ENCODE measurements around the gene SLC30A7.
A peak's percentile ranks its signal among the peaks of the same experiment; 100 is the strongest.
"Not testable (repeated sequence)": the region's sequence is repeated elsewhere in the genome, so short reads cannot be mapped to it uniquely, and the experiment has no call there.

SLC30A7 gene

DNA sequence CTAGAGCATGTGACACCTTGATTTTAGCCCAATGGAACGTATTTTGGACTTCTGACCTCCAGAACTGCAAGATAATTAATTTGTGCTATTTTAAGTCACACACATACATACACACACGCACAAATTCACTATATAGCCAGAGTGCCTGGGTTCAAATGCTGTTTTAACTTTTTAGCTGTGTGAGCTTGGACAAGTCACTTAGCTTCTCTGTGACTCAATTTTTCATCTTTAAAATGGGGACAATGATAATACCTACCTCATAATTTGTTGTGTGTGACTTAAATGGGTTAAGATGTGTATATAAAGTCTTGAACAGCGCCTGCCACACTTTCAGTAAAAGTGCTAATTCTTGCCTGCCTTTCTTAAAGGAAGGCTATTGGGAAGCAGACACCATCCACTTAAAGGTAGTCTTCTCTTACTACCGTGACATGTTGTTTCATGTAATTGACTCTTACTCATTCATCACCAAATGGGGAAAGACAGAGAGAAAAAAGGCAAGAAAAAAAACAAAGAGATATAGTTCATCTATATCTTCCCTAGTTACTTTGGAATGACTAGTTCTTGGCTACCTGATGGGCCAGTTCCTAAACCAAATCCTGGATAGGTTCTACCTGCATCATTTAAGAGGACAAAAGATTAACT lies 56.3 kb downstream of the SLC30A7 start:
- no peak overlapping the region for H3K27ac Mint-ChIP-seq
- peaks cover 63% of the 10 kb centered on the region for H3K4me1 Mint-ChIP-seq
- no peak for DNase-seq
- H3K4me3 Mint-ChIP-seq = no peak overlapping the region
- H3K36me3 Mint-ChIP-seq = peaks cover 79% of the 10 kb centered on the region
- CTCF ChIA-PET = no interaction called here
- no peaks in the 10 kb centered on the region for H3K27me3 Mint-ChIP-seq
- peaks cover 53% of the 10 kb centered on the region for H3K9me3 Mint-ChIP-seq

DNA sequence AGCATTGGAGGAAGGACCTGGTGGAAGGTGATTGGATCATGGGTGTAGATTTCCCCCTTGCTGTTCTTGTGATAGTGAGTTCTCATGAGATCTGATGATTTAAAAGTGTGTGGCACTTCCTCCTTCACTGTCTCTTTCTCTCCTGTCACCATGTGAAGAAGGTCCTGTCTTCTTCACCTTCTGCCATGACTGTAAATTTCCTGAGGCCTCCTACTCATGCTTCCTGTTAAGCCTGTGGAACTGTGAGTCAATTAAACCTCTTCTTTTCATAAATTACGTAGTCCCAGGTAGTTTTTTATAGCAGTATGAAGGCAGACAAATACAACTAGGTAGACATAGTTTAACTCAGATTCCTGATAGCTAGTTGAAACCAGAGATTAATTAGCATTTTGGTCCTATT lies 57.1 kb downstream of the SLC30A7 start:
- peaks cover 56% of the 10 kb centered on the region for H3K4me1 Mint-ChIP-seq
- DNase-seq, H3K4me3 Mint-ChIP-seq, H3K27me3 Mint-ChIP-seq: not testable (repeated sequence)
- CTCF ChIA-PET = interaction anchor here (0.7 kb wide), 1 partner anchor 24 kb away, joined by 3 read pairs; no protein-coding TSS in a partner anchor
- H3K36me3 Mint-ChIP-seq = peaks cover 79% of the 10 kb centered on the region
- peak overlapping the region; percentile 3 for H3K27ac Mint-ChIP-seq
- H3K9me3 Mint-ChIP-seq = peaks cover 46% of the 10 kb centered on the region

GRCh38 chr1:100953960-100954730 lies 58.3 kb downstream of the SLC30A7 start:
- Mint-ChIP-seq H3K27me3 (no peaks in the 10 kb centered on the region), H3K36me3 (peaks cover 75% of the 10 kb centered on the region), H3K27ac (no peak overlapping the region), H3K9me3 (peaks cover 34% of the 10 kb centered on the region), H3K4me1 (peaks cover 47% of the 10 kb centered on the region), H3K4me3 (no peak overlapping the region)
- CTCF ChIA-PET = no interaction called here
- no peak for DNase-seq

- Mint-ChIP-seq H3K27ac (no peak overlapping the region), H3K4me3 (no peak overlapping the region), H3K4me1 (peaks cover 41% of the 10 kb centered on the region), H3K36me3 (peaks cover 72% of the 10 kb centered on the region), H3K27me3 (no peaks in the 10 kb centered on the region), H3K9me3 (peaks cover 29% of the 10 kb centered on the region)
- no peak for DNase-seq
- CTCF ChIA-PET = no interaction called here
These were observed 59.4 kb downstream of the SLC30A7 start for GRCh38 chr1:100955322-100955721.

DNA sequence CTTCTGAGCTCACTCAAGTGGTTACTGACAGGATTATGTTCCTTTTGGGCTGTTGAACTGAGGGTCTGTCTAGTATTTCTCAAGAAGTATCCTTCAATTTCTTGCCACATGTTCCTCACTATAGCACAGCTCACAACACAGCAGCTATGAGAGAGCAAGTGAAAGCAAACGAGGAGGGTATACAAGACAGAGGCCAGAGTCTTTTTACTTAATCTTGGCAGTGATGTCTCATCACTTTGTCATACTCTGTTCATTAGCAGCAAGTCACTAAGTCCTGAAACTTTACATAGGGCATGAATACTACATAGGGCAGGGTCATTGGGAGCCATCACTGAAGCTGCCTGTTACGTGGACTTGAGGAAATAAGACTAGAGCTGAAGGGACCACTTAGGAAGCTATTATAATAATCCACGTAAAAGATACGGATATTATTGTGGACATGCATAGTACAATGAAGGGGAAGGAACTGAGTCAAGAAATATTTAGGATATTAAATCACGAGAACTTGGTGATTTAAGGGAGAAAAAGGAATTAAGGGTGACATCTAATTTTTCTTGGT lies 63.7 kb downstream of the SLC30A7 start:
- no peak for DNase-seq
- Mint-ChIP-seq H3K9me3 (peaks cover 6% of the 10 kb centered on the region), H3K4me3 (no peak overlapping the region), H3K36me3 (peaks cover 64% of the 10 kb centered on the region), H3K27me3 (no peaks in the 10 kb centered on the region), H3K27ac (no peak overlapping the region), H3K4me1 (peaks cover 17% of the 10 kb centered on the region)
- CTCF ChIA-PET = interaction anchor here (0.7 to 1.1 kb wide), 2 partner anchors 10 to 26 kb away, joined by 3 read pairs; no protein-coding TSS in a partner anchor

DNA sequence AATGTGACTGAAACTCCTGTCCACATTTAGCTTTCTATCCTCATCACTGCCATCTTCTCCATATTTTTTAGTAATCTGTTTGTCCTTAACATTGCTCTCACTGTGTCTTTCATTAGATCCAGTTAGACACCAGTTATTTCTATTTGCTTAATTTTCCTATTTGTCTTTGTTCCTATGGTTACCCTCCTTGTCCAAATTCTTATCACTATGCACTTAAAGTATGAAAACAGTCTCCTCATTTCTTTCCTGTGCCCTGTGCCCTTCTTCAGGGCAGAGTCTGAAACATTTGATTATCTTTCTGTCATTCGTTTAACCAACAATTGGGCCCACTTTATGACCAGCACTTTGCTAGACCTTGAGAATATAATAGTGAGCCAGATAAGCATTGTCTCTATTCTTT lies 64.2 kb downstream of the SLC30A7 start:
- CTCF ChIA-PET = no interaction called here

DNA sequence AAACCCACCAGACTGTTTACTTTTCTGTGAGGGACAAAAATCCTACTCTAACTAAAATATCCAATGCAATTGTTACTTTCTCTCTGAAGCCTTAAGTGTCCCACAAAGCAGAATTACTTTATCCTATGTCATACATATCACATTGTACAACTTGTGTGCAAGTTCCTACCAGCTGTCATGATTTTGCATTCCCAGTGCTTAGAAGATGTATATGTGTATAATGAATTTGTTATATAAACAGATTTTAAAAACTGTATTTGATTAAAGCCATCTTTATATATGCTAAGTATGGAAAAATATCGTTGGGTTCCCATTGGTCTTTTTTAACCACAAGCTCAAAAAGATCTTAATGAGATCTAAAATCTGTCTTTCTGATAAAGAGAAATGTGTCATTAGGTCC lies 72.7 kb downstream of the SLC30A7 start:
- CTCF ChIA-PET = no interaction called here
- Mint-ChIP-seq H3K27me3 (no peaks in the 10 kb centered on the region), H3K9me3 (no peaks in the 10 kb centered on the region), H3K4me3 (no peak overlapping the region), H3K4me1 (peaks cover 18% of the 10 kb centered on the region), H3K27ac (no peak overlapping the region), H3K36me3 (peaks cover 64% of the 10 kb centered on the region)
- no peak for DNase-seq

More for the DNA sequence above, 64.2 kb downstream of the SLC30A7 start:
- H3K36me3 Mint-ChIP-seq = peaks cover 69% of the 10 kb centered on the region
- H3K9me3 Mint-ChIP-seq = peaks cover 6% of the 10 kb centered on the region
- H3K27me3 Mint-ChIP-seq = no peaks in the 10 kb centered on the region
- H3K27ac Mint-ChIP-seq = no peak overlapping the region
- no peak for DNase-seq
- H3K4me3 Mint-ChIP-seq = no peak overlapping the region
- H3K4me1 Mint-ChIP-seq = peaks cover 17% of the 10 kb centered on the region

- Mint-ChIP-seq H3K9me3 (no peaks in the 10 kb centered on the region), H3K27ac (no peak overlapping the region), H3K4me1 (peaks cover 21% of the 10 kb centered on the region), H3K4me3 (no peak overlapping the region), H3K27me3 (no peaks in the 10 kb centered on the region), H3K36me3 (peaks cover 67% of the 10 kb centered on the region)
- CTCF ChIA-PET = no interaction called here
- no peak for DNase-seq
These were observed 73.4 kb downstream of the SLC30A7 start for GRCh38 chr1:100969327-100969726.

DNA sequence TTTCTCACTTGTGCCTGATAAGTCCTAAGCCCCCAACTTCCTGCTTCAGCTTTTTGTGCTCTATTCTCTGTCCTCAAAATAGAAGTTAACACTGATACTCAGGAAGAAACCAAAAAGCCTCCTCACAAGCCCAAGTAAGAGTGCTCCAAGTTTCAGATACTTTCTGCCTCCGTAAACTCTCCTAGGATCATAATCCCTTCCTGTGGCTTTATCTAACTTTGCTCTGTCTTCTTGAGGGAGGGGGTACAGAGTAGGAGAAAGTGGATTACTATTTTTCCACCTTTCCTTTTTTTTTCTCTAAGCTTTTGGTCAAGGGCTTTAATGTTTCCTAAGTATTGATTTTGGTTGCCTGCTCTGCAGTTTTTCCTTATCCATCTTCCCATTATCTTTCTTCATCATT lies 75.1 kb downstream of the SLC30A7 start:
- Mint-ChIP-seq H3K4me1 (peaks cover 21% of the 10 kb centered on the region), H3K27ac (no peak overlapping the region), H3K36me3 (peaks cover 65% of the 10 kb centered on the region), H3K4me3 (no peak overlapping the region), H3K27me3 (no peaks in the 10 kb centered on the region), H3K9me3 (no peaks in the 10 kb centered on the region)
- no peak for DNase-seq
- CTCF ChIA-PET = no interaction called here

- H3K36me3 Mint-ChIP-seq = peaks cover 62% of the 10 kb centered on the region
- H3K27me3 Mint-ChIP-seq = no peaks in the 10 kb centered on the region
- peaks cover 23% of the 10 kb centered on the region for H3K4me1 Mint-ChIP-seq
- no peak overlapping the region for H3K4me3 Mint-ChIP-seq
- no peaks in the 10 kb centered on the region for H3K9me3 Mint-ChIP-seq
- no peak for DNase-seq
- CTCF ChIA-PET = no interaction called here
- no peak overlapping the region for H3K27ac Mint-ChIP-seq
These were observed 76.3 kb downstream of the SLC30A7 start for GRCh38 chr1:100972185-100972584.

DNA sequence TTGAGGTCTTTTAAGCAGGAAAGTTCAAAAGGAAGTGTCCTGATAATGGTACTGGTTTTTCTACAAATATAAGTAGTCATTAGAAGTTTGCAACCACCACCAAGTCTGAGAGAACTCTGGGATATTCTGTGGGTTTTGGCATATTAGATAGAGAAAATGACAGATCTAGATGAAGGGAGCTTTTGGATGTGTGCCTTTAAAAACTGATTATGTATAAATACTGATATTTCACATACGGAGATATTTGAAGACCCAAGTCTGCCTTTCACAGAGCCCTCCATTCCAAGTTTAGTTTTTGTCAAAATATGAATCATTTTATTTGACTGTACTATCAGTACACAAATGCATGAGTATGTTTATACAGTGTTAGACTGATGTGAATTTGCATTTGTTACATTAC lies 81.0 kb downstream of the SLC30A7 start:
- H3K27me3 Mint-ChIP-seq = no peaks in the 10 kb centered on the region
- no peak for DNase-seq

GRCh38 chr1:100979631-100980030 lies 83.7 kb downstream of the SLC30A7 start:
- Mint-ChIP-seq H3K9me3 (peaks cover 4% of the 10 kb centered on the region), H3K27ac (no peak overlapping the region), H3K4me1 (peaks cover 15% of the 10 kb centered on the region), H3K27me3 (no peaks in the 10 kb centered on the region), H3K4me3 (no peak overlapping the region), H3K36me3 (peaks cover 75% of the 10 kb centered on the region)
- CTCF ChIA-PET = no interaction called here
- DNase-seq = no peak

More for the DNA sequence above, 81.0 kb downstream of the SLC30A7 start:
- H3K9me3 Mint-ChIP-seq = no peaks in the 10 kb centered on the region
- H3K27ac Mint-ChIP-seq = no peak overlapping the region
- H3K4me3 Mint-ChIP-seq = no peak overlapping the region
- peaks cover 7% of the 10 kb centered on the region for H3K4me1 Mint-ChIP-seq
- CTCF ChIA-PET = interaction anchor here (0.9 kb wide), 1 partner anchor 10 kb away, joined by 3 read pairs; no protein-coding TSS in a partner anchor
- H3K36me3 Mint-ChIP-seq = peaks cover 67% of the 10 kb centered on the region

- H3K36me3 Mint-ChIP-seq = peaks cover 83% of the 10 kb centered on the region
- peaks cover 6% of the 10 kb centered on the region for H3K9me3 Mint-ChIP-seq
- H3K4me1 Mint-ChIP-seq = peaks cover 13% of the 10 kb centered on the region
- CTCF ChIA-PET = no interaction called here
- no peaks in the 10 kb centered on the region for H3K27me3 Mint-ChIP-seq
- no peak for DNase-seq
- no peak overlapping the region for H3K4me3 Mint-ChIP-seq
- H3K27ac Mint-ChIP-seq = no peak overlapping the region
These were observed 86.9 kb downstream of the SLC30A7 start for GRCh38 chr1:100982793-100983192.

GRCh38 chr1:100988121-100988520 lies 92.2 kb downstream of the SLC30A7 start:
- Mint-ChIP-seq H3K9me3 (peaks cover 6% of the 10 kb centered on the region), H3K36me3 (peaks cover 79% of the 10 kb centered on the region), H3K4me1 (peaks cover 6% of the 10 kb centered on the region), H3K27ac (no peak overlapping the region), H3K4me3 (no peak overlapping the region), H3K27me3 (no peaks in the 10 kb centered on the region)
- CTCF ChIA-PET = interaction anchor here (1.1 kb wide), 1 partner anchor 38 kb away, joined by 3 read pairs; no protein-coding TSS in a partner anchor
- no peak for DNase-seq
